ENCODE results near the gene SLC11A2.
"Not testable (repeated sequence)": the region's sequence is repeated elsewhere in the genome, so short reads cannot be mapped to it uniquely, and the experiment has no call there.

The SLC11A2 gene

DNA sequence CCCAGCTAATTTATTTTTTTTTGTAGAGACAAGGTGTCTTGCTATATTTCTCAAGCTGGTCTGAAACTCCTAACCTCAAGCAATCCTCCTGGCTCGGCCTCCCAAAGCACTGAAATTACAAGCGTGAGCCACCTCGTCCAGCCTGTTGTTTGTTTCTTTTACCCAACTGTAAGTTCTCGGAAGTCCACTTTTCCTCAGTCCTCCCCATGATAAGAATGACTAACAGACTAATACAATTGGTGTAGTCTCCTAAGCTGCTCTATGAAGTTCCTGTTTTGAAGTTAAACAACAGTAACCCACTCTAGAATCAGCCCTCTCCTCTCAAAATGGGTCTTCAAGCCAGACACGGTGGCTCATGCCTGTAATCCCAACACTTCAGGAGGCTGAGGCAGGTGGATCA is 37.3 kb downstream of the SLC11A2 start:
- no peak for DNase-seq

GRCh38 chr12:50988051-50988450 is 38.1 kb downstream of the SLC11A2 start:
- no peak for DNase-seq

- DNase-seq = peak; percentile 11 to 51
These were observed 39.0 kb downstream of the SLC11A2 start for GRCh38 chr12:50986966-50987737.

GRCh38 chr12:50985322-50985721 is 40.9 kb downstream of the SLC11A2 start:
- no peak for DNase-seq

GRCh38 chr12:50984586-50985298 is 41.4 kb downstream of the SLC11A2 start:
- DNase-seq = no peak

- DNase-seq = no peak
These were observed 44.6 kb downstream of the SLC11A2 start for GRCh38 chr12:50981319-50982239.

DNA sequence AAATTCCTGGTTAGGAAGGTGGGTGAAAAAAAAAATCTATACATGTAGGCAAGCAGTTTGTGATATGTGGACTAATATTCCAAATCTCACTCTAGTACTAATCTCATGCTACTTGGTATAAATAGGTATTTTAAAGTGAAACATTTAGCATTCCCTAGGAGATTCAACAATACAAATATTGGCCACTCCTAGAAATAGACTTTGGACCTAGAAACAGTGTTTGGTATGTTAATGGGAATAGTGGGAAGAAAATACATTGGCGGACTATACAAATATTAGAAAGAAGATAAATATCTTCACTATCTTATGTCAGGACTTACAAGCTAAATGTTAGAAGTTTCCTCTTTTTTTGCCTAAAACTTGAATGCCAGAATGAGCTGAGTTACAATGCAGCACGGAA is 45.6 kb downstream of the SLC11A2 start:
- DNase-seq = no peak

GRCh38 chr12:50979369-50980052 is 46.7 kb downstream of the SLC11A2 start:
- no peak for DNase-seq

DNA sequence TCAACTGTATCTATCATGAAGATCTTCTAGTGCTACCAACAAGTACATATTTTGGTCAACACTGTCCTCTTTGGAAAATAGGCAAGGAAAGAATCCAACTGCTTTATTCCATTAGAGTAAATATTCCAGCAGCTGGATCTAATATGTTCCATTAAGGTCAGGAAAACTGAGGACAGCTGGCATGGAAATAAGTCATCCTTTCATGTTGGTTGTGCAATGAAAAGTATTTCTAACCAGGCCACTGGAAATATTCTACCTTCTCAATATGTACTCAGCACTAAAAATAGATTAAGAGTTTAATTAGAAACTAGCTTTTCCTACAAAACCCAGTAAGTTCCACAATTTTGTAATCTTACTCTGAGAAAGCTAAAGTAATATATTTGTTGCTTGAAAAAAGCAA is 54.2 kb downstream of the SLC11A2 start:
- DNase-seq = no peak

DNA sequence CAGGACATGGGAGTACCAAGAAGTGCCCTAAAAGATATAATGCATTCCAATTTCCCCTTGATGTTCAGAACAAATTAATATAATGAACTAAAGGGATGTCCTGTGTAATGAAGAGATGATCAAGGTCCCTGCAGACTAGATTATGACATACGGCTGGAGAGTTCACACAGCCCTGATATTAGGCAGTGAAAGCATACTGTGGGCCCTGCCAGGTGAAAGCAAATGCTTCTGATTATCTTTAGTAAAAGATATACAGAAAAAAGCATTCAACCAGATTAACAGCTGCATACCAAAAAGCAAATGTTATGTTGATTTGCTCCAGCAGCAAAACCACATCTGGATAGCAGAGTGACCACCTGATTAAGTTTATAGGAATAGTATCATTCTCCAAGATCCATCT is 61.8 kb downstream of the SLC11A2 start:
- DNase-seq = no peak

GRCh38 chr12:50961708-50962107 is 64.5 kb downstream of the SLC11A2 start:
- DNase-seq = no peak

GRCh38 chr12:50960130-50960529 is 66.1 kb downstream of the SLC11A2 start:
- DNase-seq = no peak

GRCh38 chr12:50955697-50956096 is 70.5 kb downstream of the SLC11A2 start:
- no peak for DNase-seq

- DNase-seq = no peak
These were observed 70.9 kb downstream of the SLC11A2 start for GRCh38 chr12:50955288-50955687.

- DNase-seq = not testable (repeated sequence)
These were observed 71.4 kb downstream of the SLC11A2 start for GRCh38 chr12:50954789-50955188.

DNA sequence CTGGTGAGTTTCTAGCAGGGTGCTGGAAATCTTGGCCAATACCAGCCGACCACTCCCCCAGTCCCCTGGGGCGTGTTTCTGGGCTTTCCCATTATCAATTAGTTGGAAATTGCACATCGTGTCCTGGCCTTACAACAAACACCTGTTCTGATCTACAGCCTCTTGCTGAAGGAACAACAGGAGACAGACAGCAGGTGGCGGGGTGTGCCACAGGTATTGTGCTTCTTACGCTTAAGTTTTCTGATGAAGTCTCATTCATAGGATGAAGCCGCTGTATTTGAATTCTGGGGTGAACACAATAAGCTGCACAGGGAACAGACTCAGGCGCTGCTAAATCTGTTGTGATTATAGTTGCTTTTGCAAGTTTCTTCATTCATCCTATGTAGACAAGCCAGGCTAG is 73.1 kb downstream of the SLC11A2 start:
- DNase-seq = no peak

- no peak for DNase-seq
These were observed 73.7 kb downstream of the SLC11A2 start, which contains the start of gene HIGD1C for GRCh38 chr12:50952510-50952909. Gene HIGD1C, plus strand, starts transcription at chr12:50952544. Its CDS starts 1,455 bp downstream, at chr12:50953999.

DNA sequence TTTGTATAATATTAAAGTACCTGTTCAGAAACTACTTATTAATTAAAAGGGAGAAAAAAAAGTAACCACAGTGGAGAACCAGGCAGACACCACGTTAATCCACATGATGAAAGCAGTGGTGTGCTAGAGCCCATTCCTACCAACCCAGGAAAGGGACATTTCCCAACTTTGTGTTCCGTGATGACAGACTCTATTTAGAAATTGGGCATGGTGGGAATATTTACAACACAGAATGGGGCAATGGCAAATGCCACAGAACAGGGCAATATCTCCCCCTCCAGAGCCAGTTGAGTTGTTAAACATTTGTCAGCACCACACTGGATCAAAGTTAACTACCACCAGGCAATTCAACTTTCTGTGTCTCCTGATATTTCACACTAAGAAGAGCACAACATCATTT is 75.1 kb downstream of the SLC11A2 start:
- no peak for DNase-seq

DNA sequence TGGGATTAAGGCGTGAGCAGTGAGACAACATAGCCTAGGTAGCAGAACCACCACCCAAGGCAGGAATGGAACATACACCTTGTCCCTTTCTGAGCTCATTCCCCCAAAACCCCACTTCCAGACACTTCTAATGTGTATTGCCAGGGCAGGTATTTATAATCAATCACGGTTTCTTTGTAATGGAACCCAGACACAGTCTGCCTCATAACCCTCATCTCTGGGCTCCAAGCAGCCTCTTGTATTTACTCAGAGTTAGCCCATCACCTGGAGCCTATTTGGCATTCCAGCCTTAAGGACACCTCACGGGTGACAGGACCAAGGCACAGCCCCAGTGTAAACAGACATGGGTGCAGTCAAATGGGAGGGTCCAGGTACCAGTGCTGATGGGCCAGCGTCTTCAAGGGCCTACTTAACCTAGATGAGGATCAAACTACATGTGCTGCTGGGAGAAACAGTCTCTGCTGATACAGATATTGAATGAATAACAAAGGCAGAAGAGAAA is 76.3 kb downstream of the SLC11A2 start:
- no peak for DNase-seq

- DNase-seq = no peak
These were observed 77.4 kb downstream of the SLC11A2 start for GRCh38 chr12:50948798-50949197.

GRCh38 chr12:50947933-50948626 is 78.1 kb downstream of the SLC11A2 start:
- no peak for DNase-seq

DNA sequence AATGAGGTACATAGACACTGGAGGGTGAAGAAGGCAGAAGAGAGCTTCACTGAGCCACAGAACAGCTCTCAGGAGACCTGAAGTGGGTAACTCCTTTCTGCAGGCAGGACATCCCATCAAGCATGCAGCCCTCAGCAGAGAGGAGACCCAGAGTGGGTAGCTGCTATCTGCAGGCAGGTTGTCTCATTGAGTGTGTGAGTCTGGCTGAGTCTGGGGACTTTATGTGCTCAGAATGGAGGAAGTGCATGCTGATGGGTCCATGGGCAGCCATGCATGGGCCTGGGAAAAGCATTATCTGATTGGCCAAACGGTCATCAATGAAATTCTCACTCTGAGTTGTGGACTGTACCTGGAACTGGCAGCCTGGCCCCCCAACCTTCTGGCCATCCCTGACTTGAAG is 88.5 kb downstream of the SLC11A2 start:
- DNase-seq = no peak
